ENCODE data around the gene KCTD21. TPM values are rescaled to one million over a fixed set of nuclear protein-coding genes. Genes with fewer than 3 reads are reported as not detected.

Gene KCTD21
- total RNA-seq, 1 experiment from 2014 or later = 3.0 TPM

- TSS peak; percentile 47 for BruUV-seq (replicated peaks)
- no peak for DNase-seq (ENCODE audit: low read depth, low spot score)
Measured at GRCh38 chr11:78190374-78190773, 1.9 kb upstream of the KCTD21 start.

GRCh38 chr11:78189851-78190250, 1.4 kb upstream of the KCTD21 start:
- no peak overlapping the region for H3K27ac ChIP-seq (ENCODE audit: low read depth, low read length)
- intact Hi-C loops (cut with micrococcal nuclease) = no loop called here
- no peaks in the 10 kb centered on the region for H3K36me3 ChIP-seq (ENCODE audit: control insufficient read depth in 1 of 2, insufficient read depth in 2 of 2, low read length in 2 of 2)
- POLR2A ChIA-PET = no interaction called here
- DNase-seq (ENCODE audit: low read depth, low spot score) (no peak), ATAC-seq (no peak)
- peak overlapping the region; percentile 66 to 80; a peak in 2 of 4 replicates for H3K4me3 ChIP-seq (replicated peaks in 1 of 2; ENCODE audit: low read depth in 1 of 2, low read length in 2 of 2)
- H3K9me3 ChIP-seq (ENCODE audit: control insufficient read depth in 1 of 2, insufficient read depth in 1 of 2, low read depth in 1 of 2, low read length in 2 of 2) = no peaks in the 10 kb centered on the region
- H4K20me1 ChIP-seq (ENCODE audit: insufficient read depth) = no peaks in the 10 kb centered on the region
- H3K4me1 ChIP-seq (ENCODE audit: control insufficient read depth in 1 of 2, insufficient read depth in 2 of 2, low read length in 2 of 2) = peaks cover 8 to 48% of the 10 kb centered on the region in 2 experiments
- no peaks in the 10 kb centered on the region for H3K79me2 ChIP-seq (ENCODE audit: insufficient read depth, low read length)
- RAD21 ChIA-PET (ENCODE audit: low non-redundant PET in 1 of 2, low total read pairs in 2 of 2, uncharacterized antibody in 2 of 2, unreplicated experiment in 2 of 2) = no interaction called here
- no peaks in the 10 kb centered on the region for H3K9me2 ChIP-seq (ENCODE audit: insufficient read depth)
- H2AFZ ChIP-seq (ENCODE audit: low read depth, low read length, poor library complexity, severe bottlenecking) = no peak overlapping the region
- no TSS peak for BruUV-seq (replicated peaks)
- CTCF ChIA-PET = no interaction called here
- peak overlapping the region; percentile 88 for H3K4me2 ChIP-seq (ENCODE audit: low read length)
- no peaks in the 10 kb centered on the region for H3K27me3 ChIP-seq (ENCODE audit: insufficient read depth, low read length)
- TF ChIP-seq SP1 (IDR thresholded peaks at IDR 0.05; ENCODE audit: low read depth) = no peak
- TF ChIP-seq, protein P1, sequence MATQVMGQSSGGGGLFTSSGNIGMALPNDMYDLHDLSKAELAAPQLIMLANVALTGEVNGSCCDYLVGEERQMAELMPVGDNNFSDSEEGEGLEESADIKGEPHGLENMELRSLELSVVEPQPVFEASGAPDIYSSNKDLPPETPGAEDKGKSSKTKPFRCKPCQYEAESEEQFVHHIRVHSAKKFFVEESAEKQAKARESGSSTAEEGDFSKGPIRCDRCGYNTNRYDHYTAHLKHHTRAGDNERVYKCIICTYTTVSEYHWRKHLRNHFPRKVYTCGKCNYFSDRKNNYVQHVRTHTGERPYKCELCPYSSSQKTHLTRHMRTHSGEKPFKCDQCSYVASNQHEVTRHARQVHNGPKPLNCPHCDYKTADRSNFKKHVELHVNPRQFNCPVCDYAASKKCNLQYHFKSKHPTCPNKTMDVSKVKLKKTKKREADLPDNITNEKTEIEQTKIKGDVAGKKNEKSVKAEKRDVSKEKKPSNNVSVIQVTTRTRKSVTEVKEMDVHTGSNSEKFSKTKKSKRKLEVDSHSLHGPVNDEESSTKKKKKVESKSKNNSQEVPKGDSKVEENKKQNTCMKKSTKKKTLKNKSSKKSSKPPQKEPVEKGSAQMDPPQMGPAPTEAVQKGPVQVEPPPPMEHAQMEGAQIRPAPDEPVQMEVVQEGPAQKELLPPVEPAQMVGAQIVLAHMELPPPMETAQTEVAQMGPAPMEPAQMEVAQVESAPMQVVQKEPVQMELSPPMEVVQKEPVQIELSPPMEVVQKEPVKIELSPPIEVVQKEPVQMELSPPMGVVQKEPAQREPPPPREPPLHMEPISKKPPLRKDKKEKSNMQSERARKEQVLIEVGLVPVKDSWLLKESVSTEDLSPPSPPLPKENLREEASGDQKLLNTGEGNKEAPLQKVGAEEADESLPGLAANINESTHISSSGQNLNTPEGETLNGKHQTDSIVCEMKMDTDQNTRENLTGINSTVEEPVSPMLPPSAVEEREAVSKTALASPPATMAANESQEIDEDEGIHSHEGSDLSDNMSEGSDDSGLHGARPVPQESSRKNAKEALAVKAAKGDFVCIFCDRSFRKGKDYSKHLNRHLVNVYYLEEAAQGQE (IDR thresholded peaks at IDR 0.05; ENCODE audit: low read depth) = no peak
- no peak for TF ChIP-seq CEBPB (IDR thresholded peaks at IDR 0.05; ENCODE audit: low read depth)
- no peak for TF ChIP-seq YY1 (IDR thresholded peaks at IDR 0.05; ENCODE audit: extremely low read depth, insufficient replicate concordance, low read depth, low read length)
- TF ChIP-seq POLR2AphosphoS5 (IDR thresholded peaks at IDR 0.05; ENCODE audit: low read depth, low read length) = no peak
- TF ChIP-seq RAD21 (IDR thresholded peaks at IDR 0.05; ENCODE audit: low read depth) = no peak
- H3K9ac ChIP-seq (ENCODE audit: low read length) = no peak overlapping the region

More at GRCh38 chr11:78190374-78190773, 1.9 kb upstream of the KCTD21 start:
- ChIA-PET RAD21 (ENCODE audit: low non-redundant PET in 1 of 2, low total read pairs in 2 of 2, uncharacterized antibody in 2 of 2, unreplicated experiment in 2 of 2) (no interaction called here), POLR2A (interaction anchor here (0.6 kb wide), 1 partner anchor 77 kb away, joined by 3 read pairs; no protein-coding TSS in a partner anchor), CTCF (no interaction called here)
- Histone ChIP-seq H3K9me3 (ENCODE audit: control insufficient read depth in 1 of 2, insufficient read depth in 1 of 2, low read depth in 1 of 2, low read length in 2 of 2) (no peaks in the 10 kb centered on the region), H3K9me2 (ENCODE audit: insufficient read depth) (no peaks in the 10 kb centered on the region), H3K27ac (ENCODE audit: low read depth, low read length) (no peak overlapping the region), H4K20me1 (ENCODE audit: insufficient read depth) (no peaks in the 10 kb centered on the region), H3K9ac (ENCODE audit: low read length) (no peak overlapping the region), H3K4me1 (ENCODE audit: control insufficient read depth in 1 of 2, insufficient read depth in 2 of 2, low read length in 2 of 2) (peaks cover 8 to 44% of the 10 kb centered on the region in 2 experiments), H3K4me2 (ENCODE audit: low read length) (peak overlapping the region; percentile 88; the same call in 1 of the 2 replicates), H3K27me3 (ENCODE audit: insufficient read depth, low read length) (no peaks in the 10 kb centered on the region), H3K79me2 (ENCODE audit: insufficient read depth, low read length) (no peaks in the 10 kb centered on the region), H3K36me3 (ENCODE audit: control insufficient read depth in 1 of 2, insufficient read depth in 2 of 2, low read length in 2 of 2) (no peaks in the 10 kb centered on the region), H2AFZ (ENCODE audit: low read depth, low read length, poor library complexity, severe bottlenecking) (no peak overlapping the region), H3K4me3 (replicated peaks in 1 of 2; ENCODE audit: low read depth in 1 of 2, low read length in 2 of 2) (no peak overlapping the region)
- intact Hi-C loops (cut with micrococcal nuclease) = no loop called here
- ATAC-seq = no peak
- TF ChIP-seq ELF1 (IDR thresholded peaks at IDR 0.05; ENCODE audit: borderline replicate concordance, low read depth) (no peak), FOSL1 (IDR thresholded peaks at IDR 0.05; ENCODE audit: low read depth) (no peak)

Measured in HCT116 (cell line).